ENCODE data around the gene IRF2BPL. TPM values are rescaled to one million over a fixed set of nuclear protein-coding genes. Genes with fewer than 3 reads are reported as not detected.

The IRF2BPL gene
- total RNA-seq, 1 donor from 2014 or later, result 128 TPM

DNA sequence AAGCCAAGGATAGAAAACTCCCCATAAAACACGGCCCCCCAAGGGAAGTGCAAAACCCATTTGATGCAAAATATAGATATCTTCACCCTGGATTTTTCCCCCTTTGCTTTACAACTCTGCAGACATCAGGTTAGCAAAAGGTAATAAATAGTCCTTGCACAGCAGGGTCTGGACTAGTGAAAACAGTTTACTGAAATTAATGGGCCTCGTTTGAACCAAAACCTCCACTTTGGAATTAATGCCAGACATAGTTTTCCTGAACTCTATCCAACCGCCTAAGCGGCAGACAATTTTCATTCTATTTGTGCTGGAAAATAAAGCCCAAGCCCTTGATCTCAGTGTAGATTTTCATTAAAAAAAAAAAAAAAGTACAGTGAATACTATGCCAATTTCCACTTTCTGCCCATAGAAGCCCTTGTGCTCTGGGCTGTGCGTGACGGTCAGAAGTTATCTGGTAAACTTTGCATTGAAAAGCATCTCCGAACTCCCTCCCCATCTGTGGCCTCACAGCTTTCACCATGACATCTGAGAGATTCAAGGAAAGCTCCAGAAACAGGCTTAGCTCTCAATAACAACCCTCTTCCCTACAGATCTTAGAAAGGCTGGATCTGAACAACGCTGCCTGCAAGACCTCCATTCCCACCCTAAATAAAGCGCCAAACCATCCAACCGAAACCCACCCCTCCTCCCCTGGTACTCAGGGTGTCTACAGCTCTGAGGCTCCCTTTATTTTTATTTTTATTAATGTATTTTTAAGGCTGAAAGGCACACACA lies 11.0 kb upstream of the IRF2BPL start:
- H3K4me1 Mint-ChIP-seq, result peaks cover 88% of the 10 kb centered on the region
- peak overlapping the region; percentile 53 for H3K4me3 Mint-ChIP-seq
- TF ChIP-seq, protein P1, sequence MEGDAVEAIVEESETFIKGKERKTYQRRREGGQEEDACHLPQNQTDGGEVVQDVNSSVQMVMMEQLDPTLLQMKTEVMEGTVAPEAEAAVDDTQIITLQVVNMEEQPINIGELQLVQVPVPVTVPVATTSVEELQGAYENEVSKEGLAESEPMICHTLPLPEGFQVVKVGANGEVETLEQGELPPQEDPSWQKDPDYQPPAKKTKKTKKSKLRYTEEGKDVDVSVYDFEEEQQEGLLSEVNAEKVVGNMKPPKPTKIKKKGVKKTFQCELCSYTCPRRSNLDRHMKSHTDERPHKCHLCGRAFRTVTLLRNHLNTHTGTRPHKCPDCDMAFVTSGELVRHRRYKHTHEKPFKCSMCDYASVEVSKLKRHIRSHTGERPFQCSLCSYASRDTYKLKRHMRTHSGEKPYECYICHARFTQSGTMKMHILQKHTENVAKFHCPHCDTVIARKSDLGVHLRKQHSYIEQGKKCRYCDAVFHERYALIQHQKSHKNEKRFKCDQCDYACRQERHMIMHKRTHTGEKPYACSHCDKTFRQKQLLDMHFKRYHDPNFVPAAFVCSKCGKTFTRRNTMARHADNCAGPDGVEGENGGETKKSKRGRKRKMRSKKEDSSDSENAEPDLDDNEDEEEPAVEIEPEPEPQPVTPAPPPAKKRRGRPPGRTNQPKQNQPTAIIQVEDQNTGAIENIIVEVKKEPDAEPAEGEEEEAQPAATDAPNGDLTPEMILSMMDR (IDR thresholded peaks at IDR 0.05; ENCODE audit: unreplicated experiment), result no peak
- no peaks in the 10 kb centered on the region for H3K36me3 Mint-ChIP-seq
- H3K27ac Mint-ChIP-seq, result peak overlapping the region; percentile 99
- no peaks in the 10 kb centered on the region for H3K27me3 Mint-ChIP-seq (ENCODE audit: low read depth)
- H3K9me3 Mint-ChIP-seq, result no peaks in the 10 kb centered on the region
- no peak for DNase-seq (ENCODE audit: low spot score in 2 of 2, unreplicated experiment in 2 of 2)

DNA sequence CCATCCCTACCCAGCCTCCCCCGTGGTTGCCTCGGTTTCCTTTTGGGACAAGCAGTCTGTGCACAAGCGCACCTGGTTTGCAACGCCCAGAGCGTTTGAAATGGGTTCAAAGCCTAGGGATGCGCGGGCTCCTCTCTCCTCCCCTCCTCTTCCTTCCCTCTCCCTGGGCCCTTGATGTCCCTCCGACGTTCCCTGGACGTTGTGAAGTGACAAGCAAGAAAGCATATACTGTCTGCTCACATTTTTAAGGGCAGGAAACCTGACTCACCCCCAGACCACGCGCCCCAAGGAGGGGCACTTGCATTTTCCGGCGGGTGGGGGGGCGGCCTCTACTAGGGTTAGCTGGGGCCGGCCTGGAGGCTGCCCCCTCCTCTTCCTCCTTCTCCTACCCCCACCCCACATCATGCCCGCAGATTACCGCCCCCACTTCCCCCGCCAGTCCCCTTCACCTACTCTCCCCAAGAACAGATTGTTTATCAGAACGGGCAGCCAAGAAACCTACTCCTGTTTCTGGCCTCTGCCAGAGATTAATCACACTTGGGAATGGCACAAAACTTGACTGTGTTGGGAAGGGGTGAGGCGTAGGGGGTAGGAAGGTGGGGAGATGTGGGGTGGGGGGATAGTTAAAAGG lies 9.5 kb upstream of the IRF2BPL start:
- Mint-ChIP-seq H3K27me3 (ENCODE audit: low read depth) (no peaks in the 10 kb centered on the region), H3K4me1 (peaks cover 87% of the 10 kb centered on the region), H3K4me3 (peak overlapping the region; percentile 53), H3K36me3 (no peaks in the 10 kb centered on the region), H3K27ac (peak overlapping the region; percentile 99), H3K9me3 (no peaks in the 10 kb centered on the region)
- no peak for DNase-seq (ENCODE audit: low spot score in 2 of 2, unreplicated experiment in 2 of 2)
- TF ChIP-seq, protein P1 (IDR thresholded peaks at IDR 0.05; ENCODE audit: unreplicated experiment), result no peak

DNA sequence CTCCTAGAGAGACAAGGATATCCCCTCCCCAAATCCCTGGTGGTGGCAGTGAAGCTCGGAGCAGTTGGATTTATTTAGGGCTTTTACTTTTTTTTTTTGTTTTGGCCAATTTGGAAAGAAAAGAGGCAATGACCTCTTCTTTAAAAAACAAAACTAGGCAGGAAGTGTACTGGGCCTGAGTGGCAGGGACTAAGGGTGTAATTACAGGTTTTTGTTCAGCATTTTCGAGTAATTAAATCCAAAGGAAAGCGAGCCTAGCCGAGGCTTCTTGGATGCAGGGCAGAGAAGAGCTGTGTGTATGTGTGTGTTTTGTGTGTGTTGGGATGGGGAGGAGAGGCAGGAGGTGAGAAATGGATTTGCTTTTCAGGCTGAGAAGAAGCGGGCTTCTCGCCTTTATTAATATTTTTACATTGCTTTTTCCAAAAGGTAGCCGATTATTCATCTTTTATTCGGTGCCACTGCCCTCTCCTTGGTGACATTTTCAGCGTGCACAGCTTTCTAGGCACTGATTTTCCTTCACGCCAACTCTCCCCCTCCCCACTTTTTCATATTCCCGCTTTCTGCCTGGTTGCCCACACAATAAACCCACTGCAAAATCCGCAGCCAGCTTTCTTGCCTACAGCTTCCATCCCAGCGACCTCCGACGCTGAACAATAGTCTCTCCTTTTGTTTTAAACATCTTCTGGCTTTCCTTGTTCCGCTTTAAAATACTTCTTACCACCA lies 8.9 kb upstream of the IRF2BPL start:
- peaks cover 89% of the 10 kb centered on the region for H3K4me1 Mint-ChIP-seq
- TF ChIP-seq, protein P1 (IDR thresholded peaks at IDR 0.05; ENCODE audit: unreplicated experiment), result no peak
- no peaks in the 10 kb centered on the region for H3K36me3 Mint-ChIP-seq
- DNase-seq (ENCODE audit: low spot score in 2 of 2, unreplicated experiment in 2 of 2), result no peak
- H3K27ac Mint-ChIP-seq, result peak overlapping the region; percentile 99
- H3K4me3 Mint-ChIP-seq, result peak overlapping the region; percentile 53
- no peaks in the 10 kb centered on the region for H3K9me3 Mint-ChIP-seq
- H3K27me3 Mint-ChIP-seq (ENCODE audit: low read depth), result no peaks in the 10 kb centered on the region

DNA sequence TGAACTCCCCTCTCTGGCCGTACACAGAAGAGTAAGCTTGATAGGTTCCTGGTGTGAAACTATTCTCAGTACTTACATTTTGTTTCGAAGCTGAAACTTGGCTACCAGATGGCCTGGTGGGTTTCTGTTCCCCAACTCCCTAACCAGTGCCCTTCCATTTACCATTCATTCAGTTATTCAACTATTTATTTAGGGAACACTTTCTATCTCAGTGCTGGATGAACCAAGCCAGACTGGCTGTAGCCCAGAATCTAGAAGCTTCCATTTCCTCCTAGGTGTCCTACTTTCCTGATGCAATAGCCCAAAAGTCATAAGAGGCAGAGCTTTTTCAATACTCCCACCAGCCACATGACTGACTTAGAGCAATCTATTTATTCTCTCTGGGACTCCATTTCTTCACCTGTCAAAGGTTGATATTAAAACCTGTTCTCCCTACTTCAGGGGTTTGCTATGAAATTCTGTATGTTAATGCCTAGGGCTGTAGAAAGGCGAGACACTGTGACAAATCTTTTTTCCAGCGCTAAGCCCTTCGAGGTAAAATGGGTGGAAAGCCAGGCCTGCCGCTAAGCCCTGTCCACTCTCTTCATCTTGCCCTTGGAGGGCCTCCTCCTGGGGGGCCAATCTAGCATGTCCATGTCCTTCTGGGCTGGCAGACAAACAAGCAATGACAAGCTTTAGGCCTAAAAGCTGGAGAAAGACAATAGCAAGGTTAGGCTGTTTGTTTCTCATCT lies 8.1 kb upstream of the IRF2BPL start:
- no peak for DNase-seq (ENCODE audit: low spot score in 2 of 2, unreplicated experiment in 2 of 2)
- TF ChIP-seq, protein P1 (IDR thresholded peaks at IDR 0.05; ENCODE audit: unreplicated experiment), result no peak
- no peaks in the 10 kb centered on the region for H3K27me3 Mint-ChIP-seq (ENCODE audit: low read depth)
- no peaks in the 10 kb centered on the region for H3K36me3 Mint-ChIP-seq
- no peaks in the 10 kb centered on the region for H3K9me3 Mint-ChIP-seq
- H3K4me1 Mint-ChIP-seq, result peaks cover 89% of the 10 kb centered on the region
- peak overlapping the region; percentile 15 for H3K4me3 Mint-ChIP-seq
- H3K27ac Mint-ChIP-seq, result peak overlapping the region; percentile 99

DNA sequence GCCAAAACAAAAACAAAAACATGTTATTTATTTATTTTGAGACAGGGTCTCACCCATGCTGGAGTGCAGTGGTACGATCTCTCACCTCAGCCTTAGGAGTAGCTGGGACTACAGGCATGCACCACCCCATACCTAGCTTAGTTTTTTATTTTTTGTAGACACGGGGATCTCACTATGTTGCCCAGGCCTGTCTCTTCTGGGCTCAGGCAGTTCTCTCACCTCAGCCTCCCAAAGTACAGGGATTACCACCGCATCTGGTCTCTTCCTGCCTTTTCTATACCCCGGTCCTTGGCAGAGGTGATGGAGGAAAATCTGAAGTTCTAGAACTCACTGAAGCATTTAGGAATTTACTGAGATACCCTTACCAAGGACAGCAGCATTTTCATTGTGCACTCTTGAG lies 6.8 kb upstream of the IRF2BPL start:
- Mint-ChIP-seq H3K27me3 (ENCODE audit: low read depth) (no peaks in the 10 kb centered on the region), H3K4me1 (peaks cover 87% of the 10 kb centered on the region), H3K4me3 (no peak overlapping the region), H3K36me3 (no peaks in the 10 kb centered on the region), H3K9me3 (no peaks in the 10 kb centered on the region), H3K27ac (peak overlapping the region; percentile 99)
- no peak for DNase-seq (ENCODE audit: low spot score in 2 of 2, unreplicated experiment in 2 of 2)
- TF ChIP-seq, protein P1 (IDR thresholded peaks at IDR 0.05; ENCODE audit: unreplicated experiment), result no peak
